GM18526 (cell line): ENCODE results near the gene SNED1.

Source experiments
- POLR2A ChIP-seq: IDR thresholded peaks from 3 replicates; pipeline ENCODE4 v1.6.1; 2011; ENCODE audit not compliant: insufficient read length; ENCODE audit errors: extremely low read depth

The SNED1 gene

GRCh38 chr2:241002275-241003046 is 4.0 kb downstream of the SNED1 start:
- no peak for TF ChIP-seq POLR2A

GRCh38 chr2:241003047-241003360 is 4.6 kb downstream of the SNED1 start:
- no peak for TF ChIP-seq POLR2A

- TF ChIP-seq POLR2A: no peak
Observed at GRCh38 chr2:241003369-241003768, 5.0 kb downstream of the SNED1 start.

GRCh38 chr2:241003830-241004564 is 5.6 kb downstream of the SNED1 start:
- no peak for TF ChIP-seq POLR2A

- TF ChIP-seq POLR2A: no peak
Observed at GRCh38 chr2:241005569-241005968, 7.2 kb downstream of the SNED1 start.

GRCh38 chr2:241006412-241006811 is 8.0 kb downstream of the SNED1 start:
- TF ChIP-seq POLR2A: no peak

- TF ChIP-seq POLR2A: no peak
Observed at GRCh38 chr2:241007111-241007510, 8.7 kb downstream of the SNED1 start.

- no peak for TF ChIP-seq POLR2A
Observed at GRCh38 chr2:241007880-241008710, 9.7 kb downstream of the SNED1 start.

GRCh38 chr2:241008711-241009121 is 10.3 kb downstream of the SNED1 start:
- TF ChIP-seq POLR2A: no peak

- no peak for TF ChIP-seq POLR2A
Observed at GRCh38 chr2:241009191-241009590, 10.8 kb downstream of the SNED1 start.

GRCh38 chr2:241009601-241010530 is 11.4 kb downstream of the SNED1 start:
- no peak for TF ChIP-seq POLR2A

- TF ChIP-seq POLR2A: no peak
Observed at GRCh38 chr2:241010531-241011295, 12.3 kb downstream of the SNED1 start.

GRCh38 chr2:241011296-241011600 is 12.8 kb downstream of the SNED1 start:
- no peak for TF ChIP-seq POLR2A
